T47D (cell line): ENCODE results near the gene NCK1.
A peak's percentile ranks its signal among the peaks of the same experiment; 100 is the strongest.

Source experiments
- DNase-seq, 2 experiments: peaks; one replicate each; pipeline versions ENCODE4 v3.0.0 to v3.0.0-alpha.2; 2011 to 2012; ENCODE audit warnings: low read depth in 1 of 2, low spot score in 1 of 2
- JUND ChIP-seq: IDR thresholded peaks from 2 replicates; pipeline ENCODE4 v1.6.1; 2012; ENCODE audit warnings: low read depth
- in situ Hi-C: cut with HindIII; loops from 2 replicates; pipeline ENCODE4 v1.10.0; 2016; ENCODE audit warnings: low sequenced_read_pairs, low pct_unique_long_range_greater_than_20kb

Gene NCK1

DNA sequence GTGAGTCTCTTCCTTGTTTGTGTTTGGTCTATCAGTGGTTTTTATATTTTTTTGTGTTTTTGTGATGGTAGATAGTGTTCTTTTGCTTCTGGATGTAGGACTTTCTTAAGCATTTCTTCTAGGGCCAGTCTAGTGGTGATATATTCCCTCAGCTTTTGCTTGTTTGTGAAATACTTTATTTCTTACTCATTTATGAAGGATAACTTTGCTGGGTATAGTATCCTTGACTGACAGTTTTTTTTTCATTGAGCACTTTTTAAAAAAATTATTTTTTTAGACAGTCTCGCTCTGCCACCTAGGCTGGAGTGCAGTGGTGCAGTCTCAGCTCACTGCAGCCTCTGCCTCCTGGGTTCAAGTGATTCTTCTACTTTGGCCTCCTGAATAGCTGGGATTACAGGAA, 41.9 kb downstream of the NCK1 start:
- in situ Hi-C loops: no loop called here
- no peak for TF ChIP-seq JUND
- no peak for DNase-seq

DNA sequence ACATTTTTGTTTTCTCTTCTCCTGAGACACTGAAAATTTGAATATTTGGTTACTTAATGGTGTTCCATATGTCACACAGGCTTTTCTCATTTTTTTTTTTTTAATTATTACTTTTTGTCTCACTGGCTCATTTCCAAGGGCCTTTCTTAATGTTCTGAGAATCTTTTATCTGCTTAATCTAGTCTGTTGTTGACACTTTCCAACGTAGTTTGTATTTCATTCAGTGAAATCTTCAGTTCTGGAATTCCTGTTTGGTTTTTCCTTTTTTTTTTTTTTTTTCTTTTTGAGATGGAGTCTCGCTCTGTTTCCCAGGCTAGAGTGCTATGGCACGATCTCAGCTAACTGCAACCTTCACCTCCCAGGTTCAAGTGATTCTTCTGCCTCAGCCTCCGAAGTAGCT, 42.7 kb downstream of the NCK1 start:
- TF ChIP-seq JUND: no peak
- in situ Hi-C loops: no loop called here
- DNase-seq: no peak

DNA sequence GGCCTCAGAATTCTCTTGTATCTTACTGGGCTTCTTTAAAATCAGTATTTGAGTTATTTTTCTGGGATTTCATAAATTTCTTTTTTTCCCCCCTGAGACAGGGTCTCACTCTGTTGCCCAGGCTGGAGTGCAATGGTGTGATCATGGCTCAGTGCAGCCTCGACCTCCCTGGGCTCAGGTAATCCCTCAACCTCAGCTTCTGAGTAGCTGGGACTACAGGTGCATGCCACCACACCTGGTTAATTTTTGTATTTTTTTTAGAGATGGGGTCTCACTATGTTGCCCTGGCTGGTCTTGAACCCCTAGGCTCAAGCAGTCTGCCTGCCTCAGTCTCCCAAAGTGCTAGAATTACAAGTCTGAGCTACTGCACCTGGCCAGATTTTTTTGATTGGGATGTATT, 43.5 kb downstream of the NCK1 start:
- TF ChIP-seq JUND: no peak
- no peak for DNase-seq
- in situ Hi-C loops: no loop called here

GRCh38 chr3:136906725-136907124, 44.7 kb downstream of the NCK1 start:
- no peak for DNase-seq
- TF ChIP-seq JUND: no peak
- in situ Hi-C loops: no loop called here

DNA sequence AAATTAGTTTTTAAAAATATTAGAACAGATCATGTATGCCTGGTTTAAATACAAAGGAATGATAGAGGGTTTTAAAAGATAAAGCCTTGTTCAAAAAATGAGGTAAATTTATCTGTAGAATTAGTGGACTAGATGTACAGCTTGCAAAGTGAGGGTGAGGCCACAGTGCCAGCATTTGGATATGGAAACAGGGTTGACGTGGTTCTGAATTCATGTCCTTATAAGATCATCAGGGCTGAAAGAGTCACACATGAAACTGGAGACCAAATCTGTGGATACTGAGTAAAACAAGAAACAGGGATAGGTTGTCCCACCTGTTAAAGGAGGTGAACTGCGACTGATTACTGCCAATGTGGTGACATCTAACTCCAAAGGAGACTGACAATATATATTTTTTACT, 46.3 kb downstream of the NCK1 start:
- DNase-seq: no peak
- in situ Hi-C loops: no loop called here
- no peak for TF ChIP-seq JUND

- TF ChIP-seq JUND: no peak
- no peak for DNase-seq
- in situ Hi-C loops: no loop called here
Measured at GRCh38 chr3:136909187-136909586, 47.2 kb downstream of the NCK1 start.

DNA sequence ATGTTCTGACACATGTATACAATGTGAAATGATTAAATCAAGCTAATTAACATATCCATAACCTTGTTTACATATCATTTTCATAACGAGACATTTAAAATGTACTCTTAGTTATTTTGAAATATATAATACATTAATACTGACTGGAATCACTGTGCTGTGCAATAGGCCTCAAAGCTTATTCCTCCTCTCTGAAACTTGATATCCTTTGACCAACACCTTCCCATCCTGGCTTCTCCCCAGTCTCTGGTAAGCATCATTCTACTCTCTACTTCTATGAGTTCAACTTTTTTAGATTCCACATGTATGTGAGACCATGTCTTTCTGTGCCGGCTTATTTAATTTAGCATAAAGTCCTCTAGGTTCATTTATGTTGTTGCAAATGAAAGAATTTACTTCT, 48.7 kb downstream of the NCK1 start:
- in situ Hi-C loops: no loop called here
- TF ChIP-seq JUND: no peak
- DNase-seq: no peak

- in situ Hi-C loops: no loop called here
- DNase-seq: no peak
- TF ChIP-seq JUND: no peak
Measured at GRCh38 chr3:136913168-136913567, 51.2 kb downstream of the NCK1 start.

DNA sequence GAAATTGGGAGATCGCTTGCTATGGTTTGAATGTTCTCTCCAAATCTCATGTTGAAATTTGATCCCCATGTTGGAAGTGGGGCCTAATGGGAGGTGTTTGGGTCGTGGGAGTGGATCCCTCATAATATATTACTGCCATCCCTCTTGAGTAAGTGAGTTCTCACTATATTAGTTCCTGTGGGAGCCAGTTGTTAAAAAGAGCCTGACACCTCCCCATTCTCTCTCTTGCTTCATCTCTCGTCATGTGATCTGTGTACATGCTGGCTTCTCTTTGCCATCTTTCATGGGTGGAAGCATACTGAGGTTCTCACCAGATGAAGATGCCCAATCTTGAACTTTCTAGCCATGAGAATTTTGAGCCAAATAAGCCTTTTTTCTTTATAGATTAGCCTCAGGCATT, 52.7 kb downstream of the NCK1 start:
- no peak for TF ChIP-seq JUND
- in situ Hi-C loops: no loop called here
- no peak for DNase-seq

GRCh38 chr3:136916223-136916622, 54.2 kb downstream of the NCK1 start:
- in situ Hi-C loops: no loop called here
- peak in 1 of 2 experiments; percentile 35 for DNase-seq
- no peak for TF ChIP-seq JUND

DNA sequence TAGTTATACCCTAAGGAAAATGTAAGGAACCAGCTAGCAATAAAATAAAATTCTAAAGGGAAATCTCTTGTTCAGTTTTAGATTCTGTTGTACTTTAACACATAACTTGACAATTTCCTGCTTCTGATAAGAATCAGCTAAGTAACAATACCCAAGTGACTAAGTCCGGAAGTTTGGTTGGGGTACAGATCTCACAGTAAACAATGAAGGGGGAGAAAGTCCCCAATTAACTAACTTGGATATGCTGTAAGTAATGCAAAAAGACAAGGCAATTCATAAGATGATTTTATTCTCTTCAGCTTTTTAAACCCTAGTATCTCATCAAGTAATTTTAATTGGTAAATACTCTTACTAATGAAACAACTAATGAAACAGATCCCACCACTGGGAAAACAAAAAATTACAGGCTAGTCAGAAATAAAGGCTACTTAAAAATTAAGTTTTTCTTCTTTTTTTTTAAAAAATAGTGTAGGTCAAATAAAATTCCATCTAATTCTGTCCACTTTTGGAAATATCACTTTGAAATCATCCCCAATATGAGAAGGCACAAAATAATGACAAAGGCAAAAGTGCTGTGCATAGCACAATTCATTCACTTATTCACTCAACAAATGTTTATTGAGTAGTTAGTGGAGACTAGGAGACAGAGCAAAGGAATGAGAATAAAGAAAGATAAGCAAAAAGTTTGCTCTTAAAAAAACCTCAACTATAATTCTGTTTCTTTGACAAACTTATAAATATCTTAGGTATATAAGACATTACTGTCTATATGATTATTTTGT, 58.0 kb downstream of the NCK1 start:
- in situ Hi-C loops: no loop called here
- DNase-seq: no peak
- no peak for TF ChIP-seq JUND

- in situ Hi-C loops: no loop called here
- DNase-seq: no peak
- TF ChIP-seq JUND: no peak
Measured at GRCh38 chr3:136920904-136921611, 59.0 kb downstream of the NCK1 start.

GRCh38 chr3:136925425-136926190, 63.6 kb downstream of the NCK1 start:
- TF ChIP-seq JUND: no peak
- in situ Hi-C loops: no loop called here
- DNase-seq: no peak

- no peak for DNase-seq
- in situ Hi-C loops: no loop called here
- TF ChIP-seq JUND: no peak
Measured at GRCh38 chr3:136928240-136928639, 66.2 kb downstream of the NCK1 start.
